ENCODE measurements around the gene PPARD.
"Not testable (repeated sequence)": the region's sequence is repeated elsewhere in the genome, so short reads cannot be mapped to it uniquely, and the experiment has no call there.

PPARD gene

GRCh38 chr6:35403544-35404442, 61.4 kb downstream of the PPARD start:
- DNase-seq (ENCODE audit: low read depth in 1 of 2, low spot score in 1 of 2) = no peak

- no peak for DNase-seq (ENCODE audit: low read depth in 1 of 2, low spot score in 1 of 2)
Observed at GRCh38 chr6:35406711-35407485, 64.5 kb downstream of the PPARD start.

- DNase-seq (ENCODE audit: low read depth in 1 of 2, low spot score in 1 of 2) = no peak
Observed at GRCh38 chr6:35409245-35409644, 66.9 kb downstream of the PPARD start.

GRCh38 chr6:35410131-35410530, 67.8 kb downstream of the PPARD start:
- no peak for DNase-seq (ENCODE audit: low read depth in 1 of 2, low spot score in 1 of 2)

DNA sequence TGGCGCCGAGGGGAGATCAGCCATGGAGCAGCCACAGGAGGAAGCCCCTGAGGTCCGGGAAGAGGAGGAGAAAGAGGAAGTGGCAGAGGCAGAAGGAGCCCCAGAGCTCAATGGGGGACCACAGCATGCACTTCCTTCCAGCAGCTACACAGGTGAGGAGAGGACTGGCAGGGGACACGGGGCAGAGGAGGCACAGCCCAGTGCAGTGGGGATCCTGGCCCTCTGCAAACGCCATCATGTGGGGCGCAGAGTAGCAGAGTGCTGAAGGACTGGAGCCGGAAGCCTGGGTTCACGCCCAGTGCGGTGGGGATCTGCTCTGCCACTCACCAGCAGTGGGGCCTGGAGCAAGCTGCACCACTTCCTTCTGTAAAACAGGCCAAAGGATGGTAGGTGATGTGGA, 68.7 kb downstream of the PPARD start:
- DNase-seq (ENCODE audit: low read depth in 1 of 2, low spot score in 1 of 2) = no peak

DNA sequence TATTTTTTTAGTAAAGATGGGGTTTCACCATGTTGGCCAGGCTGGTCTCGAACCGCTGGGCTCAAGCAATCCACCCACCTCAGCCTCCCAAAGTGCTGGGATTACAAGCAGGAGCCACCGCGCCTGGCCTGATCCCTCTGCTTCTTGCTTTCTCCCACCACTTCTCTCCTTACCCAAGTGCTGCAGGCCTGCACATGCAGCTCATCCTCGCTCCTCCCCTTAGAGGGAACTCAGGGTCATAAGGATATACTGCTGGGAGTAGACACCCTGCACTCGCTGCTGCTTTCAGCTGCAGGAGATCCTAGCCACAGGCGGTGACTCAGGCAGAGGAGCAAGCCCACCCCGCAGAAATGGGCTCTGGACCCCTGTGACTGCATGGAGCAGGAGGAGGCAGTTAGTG, 69.7 kb downstream of the PPARD start:
- no peak for DNase-seq (ENCODE audit: low read depth in 1 of 2, low spot score in 1 of 2)

GRCh38 chr6:35413911-35414310, 71.6 kb downstream of the PPARD start:
- DNase-seq (ENCODE audit: low read depth in 1 of 2, low spot score in 1 of 2) = no peak

DNA sequence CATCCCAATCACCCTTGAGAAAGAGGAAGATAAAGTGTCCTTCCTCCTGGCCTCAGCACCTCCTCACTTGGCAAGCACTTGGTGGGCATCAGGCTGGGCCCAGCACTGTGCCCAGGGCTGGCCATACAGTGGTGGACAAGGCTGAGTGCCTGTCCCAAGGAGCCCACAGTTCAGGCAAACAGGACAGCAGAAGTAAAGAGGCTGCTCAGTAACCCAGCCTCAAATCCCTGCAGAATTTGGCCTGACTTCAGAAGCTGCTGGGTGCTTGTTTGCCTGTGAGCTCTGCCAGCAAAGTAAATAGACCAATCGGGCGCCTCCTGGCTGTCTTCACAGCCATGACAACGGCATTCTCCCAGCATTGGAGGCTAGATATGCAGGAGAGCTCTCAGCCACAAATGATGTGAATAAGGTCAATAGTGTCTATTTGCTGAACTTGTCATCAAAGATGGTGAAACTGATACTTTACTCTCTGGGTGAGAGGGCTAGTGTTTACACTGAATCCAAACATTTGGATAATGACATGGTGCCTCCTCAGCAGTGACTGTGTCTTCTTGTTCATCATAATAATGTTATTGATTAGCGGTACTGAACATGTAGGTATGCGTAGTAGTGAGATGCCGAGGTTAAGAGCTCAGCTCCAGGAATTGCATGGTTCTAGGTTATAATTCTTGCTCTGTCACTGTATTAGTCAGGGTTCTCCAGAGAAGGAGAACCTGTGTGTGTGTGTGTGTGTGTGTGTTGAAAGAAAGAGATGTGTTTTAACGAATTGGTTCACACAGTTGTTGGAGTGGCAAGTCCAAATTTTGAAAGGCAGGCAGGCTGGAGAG, 72.9 kb downstream of the PPARD start:
- no peak for DNase-seq (ENCODE audit: low read depth in 1 of 2, low spot score in 1 of 2)

DNA sequence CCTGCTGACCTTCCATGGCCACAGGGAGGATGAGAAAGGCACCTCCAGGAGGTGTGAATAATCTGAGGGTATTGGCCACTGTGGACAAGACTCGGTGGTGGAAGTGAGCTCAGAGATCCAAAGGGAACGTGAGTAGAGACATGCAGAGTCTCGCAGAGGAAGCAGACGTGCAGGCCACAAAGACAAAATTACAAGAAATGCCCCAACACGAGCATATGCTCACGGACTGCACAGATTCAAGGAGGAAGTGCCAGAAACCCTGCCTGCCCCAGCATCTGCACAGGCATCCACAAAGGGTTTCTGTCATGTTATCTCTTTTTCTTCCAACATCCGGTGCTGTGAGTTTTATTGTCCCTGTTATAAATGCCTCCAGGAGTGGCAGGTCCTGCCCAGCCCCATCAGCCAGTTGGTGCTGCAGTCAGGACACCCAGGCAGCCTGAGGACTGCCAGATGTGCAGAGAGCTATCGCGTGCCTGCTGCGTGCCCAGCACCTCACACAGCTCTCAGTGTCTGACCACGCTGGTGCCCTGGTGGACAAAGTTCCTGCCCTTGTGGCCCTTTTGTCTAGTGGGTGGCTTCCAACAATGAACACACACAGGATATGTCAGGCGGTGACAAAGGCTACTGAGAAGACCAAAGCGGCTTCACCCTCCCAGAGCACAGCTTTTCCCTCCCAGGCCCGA, 75.8 kb downstream of the PPARD start:
- no peak for DNase-seq (ENCODE audit: low read depth in 1 of 2, low spot score in 1 of 2)

DNA sequence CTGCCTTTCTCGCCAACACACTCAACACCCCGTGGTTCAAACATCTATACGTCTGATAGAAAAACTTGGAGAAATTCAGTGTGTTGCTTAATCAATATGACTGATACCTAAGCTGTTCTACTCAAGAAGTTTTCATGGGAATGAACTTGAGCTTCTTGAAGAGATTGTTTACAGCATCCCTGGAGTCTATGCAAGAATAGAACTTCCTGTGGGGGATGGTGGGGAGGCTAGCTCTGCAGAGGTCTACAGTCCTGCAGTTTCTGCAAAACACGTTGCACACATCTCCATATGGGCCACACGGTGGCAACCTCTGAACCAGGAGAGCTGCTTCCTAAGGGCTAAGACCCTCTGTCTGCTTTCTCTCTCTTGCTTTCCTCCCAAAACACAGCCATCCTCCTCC, 77.1 kb downstream of the PPARD start:
- DNase-seq (ENCODE audit: low read depth in 1 of 2, low spot score in 1 of 2) = no peak

DNA sequence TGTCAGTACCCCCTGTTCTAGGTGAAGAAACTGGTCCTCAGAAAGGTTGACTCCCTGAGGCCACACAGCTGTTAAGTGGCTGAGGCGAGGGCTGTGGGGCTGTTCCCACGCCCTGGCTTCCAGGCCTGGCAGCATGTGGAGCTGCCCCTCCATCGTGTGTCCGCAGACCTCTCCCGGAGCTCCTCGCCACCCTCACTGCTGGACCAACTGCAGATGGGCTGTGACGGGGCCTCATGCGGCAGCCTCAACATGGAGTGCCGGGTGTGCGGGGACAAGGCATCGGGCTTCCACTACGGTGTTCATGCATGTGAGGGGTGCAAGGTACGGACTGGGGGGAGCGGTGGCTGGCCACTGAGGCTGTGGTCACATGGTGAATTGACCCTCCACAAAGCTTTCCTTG, 77.6 kb downstream of the PPARD start:
- DNase-seq (ENCODE audit: low read depth in 1 of 2, low spot score in 1 of 2) = no peak

DNA sequence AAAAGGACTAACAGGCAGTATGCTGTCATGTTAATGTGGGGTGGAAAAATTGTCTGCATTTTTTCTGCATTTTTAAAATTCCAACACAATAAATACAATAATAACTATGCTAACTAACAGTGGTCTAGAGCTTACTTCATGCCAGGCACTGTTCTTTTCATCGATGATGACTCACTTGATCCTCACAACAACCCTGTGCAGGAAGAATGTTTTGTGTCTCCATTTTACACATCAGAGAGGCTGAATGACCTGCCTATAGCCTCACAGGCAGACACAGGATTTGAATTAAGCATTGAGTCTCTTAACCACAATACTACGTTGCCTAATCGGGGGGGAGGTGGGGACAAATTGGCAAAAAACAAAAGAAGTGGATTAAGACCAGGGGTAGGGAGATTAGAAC, 82.9 kb downstream of the PPARD start:
- no peak for DNase-seq (ENCODE audit: low read depth in 1 of 2, low spot score in 1 of 2)

DNA sequence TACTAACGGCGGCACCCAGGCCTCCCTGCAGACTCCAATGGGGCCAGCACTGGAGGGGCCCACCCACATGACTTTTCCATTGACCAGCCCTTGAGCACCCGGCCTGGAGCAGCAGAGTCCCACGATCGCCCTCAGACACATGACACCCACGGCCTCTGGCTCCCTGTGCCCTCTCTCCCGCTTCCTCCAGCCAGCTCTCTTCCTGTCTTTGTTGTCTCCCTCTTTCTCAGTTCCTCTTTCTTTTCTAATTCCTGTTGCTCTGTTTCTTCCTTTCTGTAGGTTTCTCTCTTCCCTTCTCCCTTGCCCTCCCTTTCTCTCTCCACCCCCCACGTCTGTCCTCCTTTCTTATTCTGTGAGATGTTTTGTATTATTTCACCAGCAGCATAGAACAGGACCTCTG, 83.7 kb downstream of the PPARD start:
- no peak for DNase-seq (ENCODE audit: low read depth in 1 of 2, low spot score in 1 of 2)

- DNase-seq (ENCODE audit: low read depth in 1 of 2, low spot score in 1 of 2) = no peak
Observed at GRCh38 chr6:35427435-35427834, 85.1 kb downstream of the PPARD start.

GRCh38 chr6:35427851-35428321, 85.5 kb downstream of the PPARD start:
- DNase-seq (ENCODE audit: low read depth in 1 of 2, low spot score in 1 of 2) = no peak

DNA sequence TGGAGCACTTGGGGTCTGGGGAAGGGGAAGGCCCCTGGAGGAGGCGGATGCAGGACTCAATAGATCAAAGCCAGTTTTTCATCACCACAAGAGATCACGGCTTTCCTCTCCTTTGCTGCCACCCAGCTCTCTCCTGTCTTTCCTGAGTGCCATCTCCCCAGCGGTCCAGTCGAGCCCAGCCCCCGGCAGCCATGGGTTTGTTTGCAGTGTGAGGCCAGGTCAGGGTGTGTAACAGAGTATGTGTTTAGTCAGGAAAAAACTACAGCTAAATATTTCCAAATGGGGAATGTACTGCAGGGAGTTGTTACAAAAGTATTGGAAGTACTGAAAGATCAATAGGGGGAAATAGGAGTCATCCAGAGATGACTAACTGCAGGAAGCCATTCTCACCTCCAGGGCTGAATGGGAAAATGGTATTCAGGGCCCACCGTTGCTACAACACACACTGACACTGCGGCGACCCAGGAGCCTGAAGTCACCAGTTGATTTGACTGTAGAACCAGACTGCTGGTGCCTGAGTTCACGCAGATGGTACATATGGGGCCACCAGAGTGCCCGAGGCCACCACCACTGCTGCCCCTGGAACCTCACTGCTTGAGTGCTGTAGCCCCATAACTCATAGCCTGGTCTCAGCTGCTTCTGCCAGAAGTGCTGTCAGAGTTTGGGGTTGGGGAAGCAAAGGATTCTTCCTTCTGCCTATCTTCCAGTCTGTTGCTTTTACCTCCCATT, 86.2 kb downstream of the PPARD start:
- no peak for DNase-seq (ENCODE audit: low read depth in 1 of 2, low spot score in 1 of 2)

DNA sequence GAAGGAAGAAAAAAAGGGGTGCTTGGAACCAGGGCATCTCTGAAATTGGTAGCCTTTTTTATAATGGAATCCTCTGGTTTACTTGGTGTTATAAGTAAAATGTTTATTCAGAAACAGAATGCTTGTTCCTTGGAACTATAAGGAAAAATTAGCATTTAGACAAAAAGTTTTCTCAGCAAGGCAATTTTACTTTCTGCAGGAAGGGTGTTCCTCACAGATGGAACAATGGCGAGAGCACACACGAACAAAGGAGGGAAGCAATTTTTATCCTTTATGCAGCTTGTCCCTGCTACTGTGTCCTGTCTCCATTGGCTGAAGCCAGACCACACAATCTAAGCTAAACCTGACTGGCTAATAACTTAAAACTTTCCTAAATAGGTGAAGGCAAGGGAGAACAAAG, 87.1 kb downstream of the PPARD start:
- DNase-seq (ENCODE audit: low read depth in 1 of 2, low spot score in 1 of 2) = no peak

DNA sequence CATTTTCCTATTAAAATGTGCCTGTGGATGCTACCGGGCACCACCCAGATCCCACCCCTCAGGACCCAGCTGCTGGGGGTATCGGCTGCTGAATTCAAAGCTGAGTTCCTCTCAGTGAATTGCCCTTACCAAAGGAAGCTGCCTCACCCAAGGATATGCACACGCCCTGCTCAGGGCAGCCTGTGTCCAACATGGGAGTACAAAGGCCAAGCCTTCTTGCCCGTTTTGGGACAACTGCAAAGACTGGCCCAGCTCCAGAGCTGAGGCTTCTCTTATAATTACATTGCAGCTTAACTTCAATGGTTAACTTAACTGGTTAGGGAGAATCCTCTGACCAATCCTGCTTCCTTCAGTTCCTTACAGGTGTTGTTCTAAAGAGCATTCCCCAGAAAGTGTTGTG, 89.9 kb downstream of the PPARD start:
- no peak for DNase-seq (ENCODE audit: low read depth in 1 of 2, low spot score in 1 of 2)

GRCh38 chr6:35432702-35433101, 90.3 kb downstream of the PPARD start:
- DNase-seq (ENCODE audit: low read depth in 1 of 2, low spot score in 1 of 2) = not testable (repeated sequence)

Data from activated T-helper 1 cell treated with anti-CD3 and anti-CD28 coated beads, Interleukin-2, amount 50 U/mL, for 16 hours (primary cell).